Omental fat pad (tissue), 4 donors: Measurements from ENCODE around the gene WDR44. TPM values are rescaled to one million over a fixed set of nuclear protein-coding genes. Genes with fewer than 3 reads are reported as not detected.

Source experiments
- ATAC-seq: fragments of 150-250 bp; one replicate; pipeline ENCODE4 v1.9.1; 2016; ENCODE audit warnings: mild to moderate bottlenecking, moderate library complexity; ENCODE audit not compliant: low FRiP score
- DNase-seq: peaks from one replicate; pipeline ENCODE4 v3.0.0-alpha.2; 2019; ENCODE audit warnings: low spot score
- total RNA-seq, 4 donors: library from RNA; depleted of rRNA; stranded (reverse); fragments of >200 nt; gene quantifications; one replicate each; pipeline ENCODE4 v1.1.0, GENCODE V29; 2016
- TF ChIP-seq, protein P1 (sequence below), 3 donors: fragments of 450-650 bp; IDR thresholded peaks; one replicate each; pipeline ENCODE4 v1.5.1; 2016 to 2017; ENCODE audit warnings: antibody characterized with exemption in 3 of 3, mild to moderate bottlenecking in 3 of 3, moderate library complexity in 2 of 3

WDR44 gene
- total RNA-seq, 4 donors from 2014 or later, result 16.3 to 21.2 (median 19.7) TPM

DNA sequence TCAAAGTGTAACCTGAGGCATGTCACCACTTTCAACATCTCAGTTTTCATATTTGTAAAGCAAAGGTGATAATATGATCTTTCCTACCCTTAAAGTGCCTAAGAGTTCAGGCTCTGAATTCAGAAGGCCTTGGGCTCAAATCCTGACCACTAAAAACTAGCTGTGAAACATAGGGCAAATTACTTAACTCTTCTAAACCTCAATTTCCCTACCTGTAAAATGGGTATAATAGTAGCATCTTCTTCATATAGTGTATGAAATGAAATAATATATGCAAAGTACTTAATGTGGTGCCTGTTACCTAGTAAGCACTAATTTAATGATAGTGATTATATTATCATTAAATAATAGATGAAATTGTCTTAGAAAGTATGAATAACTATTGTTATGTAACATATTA lies 7.0 kb upstream of the WDR44 start:
- TF ChIP-seq, protein P1, sequence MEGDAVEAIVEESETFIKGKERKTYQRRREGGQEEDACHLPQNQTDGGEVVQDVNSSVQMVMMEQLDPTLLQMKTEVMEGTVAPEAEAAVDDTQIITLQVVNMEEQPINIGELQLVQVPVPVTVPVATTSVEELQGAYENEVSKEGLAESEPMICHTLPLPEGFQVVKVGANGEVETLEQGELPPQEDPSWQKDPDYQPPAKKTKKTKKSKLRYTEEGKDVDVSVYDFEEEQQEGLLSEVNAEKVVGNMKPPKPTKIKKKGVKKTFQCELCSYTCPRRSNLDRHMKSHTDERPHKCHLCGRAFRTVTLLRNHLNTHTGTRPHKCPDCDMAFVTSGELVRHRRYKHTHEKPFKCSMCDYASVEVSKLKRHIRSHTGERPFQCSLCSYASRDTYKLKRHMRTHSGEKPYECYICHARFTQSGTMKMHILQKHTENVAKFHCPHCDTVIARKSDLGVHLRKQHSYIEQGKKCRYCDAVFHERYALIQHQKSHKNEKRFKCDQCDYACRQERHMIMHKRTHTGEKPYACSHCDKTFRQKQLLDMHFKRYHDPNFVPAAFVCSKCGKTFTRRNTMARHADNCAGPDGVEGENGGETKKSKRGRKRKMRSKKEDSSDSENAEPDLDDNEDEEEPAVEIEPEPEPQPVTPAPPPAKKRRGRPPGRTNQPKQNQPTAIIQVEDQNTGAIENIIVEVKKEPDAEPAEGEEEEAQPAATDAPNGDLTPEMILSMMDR (IDR thresholded peaks at IDR 0.05), result no peak
- no peak for ATAC-seq
- DNase-seq, result no peak

DNA sequence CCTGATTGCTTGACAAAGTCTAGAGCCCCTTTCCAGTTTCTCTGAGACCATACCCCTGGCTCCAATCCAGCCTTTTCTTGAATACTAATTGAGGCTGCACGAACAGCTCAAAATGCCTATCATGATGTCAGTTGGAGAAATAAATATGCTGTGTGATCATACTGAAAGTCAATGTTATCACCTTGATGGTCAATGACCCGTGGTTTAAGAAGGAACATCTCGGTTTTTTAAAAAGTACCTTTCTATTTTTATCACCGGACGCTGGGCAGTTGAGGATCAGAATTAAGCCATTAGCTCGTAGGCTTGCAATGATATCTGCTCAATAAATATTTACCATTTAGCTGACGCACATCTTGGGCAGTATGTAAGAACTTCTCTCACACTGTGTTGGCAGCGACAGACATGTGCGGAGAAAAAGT lies 852 bp upstream of the WDR44 start:
- TF ChIP-seq, protein P1 (IDR thresholded peaks at IDR 0.05), result no peak
- ATAC-seq (no peak), DNase-seq (no peak)

DNA sequence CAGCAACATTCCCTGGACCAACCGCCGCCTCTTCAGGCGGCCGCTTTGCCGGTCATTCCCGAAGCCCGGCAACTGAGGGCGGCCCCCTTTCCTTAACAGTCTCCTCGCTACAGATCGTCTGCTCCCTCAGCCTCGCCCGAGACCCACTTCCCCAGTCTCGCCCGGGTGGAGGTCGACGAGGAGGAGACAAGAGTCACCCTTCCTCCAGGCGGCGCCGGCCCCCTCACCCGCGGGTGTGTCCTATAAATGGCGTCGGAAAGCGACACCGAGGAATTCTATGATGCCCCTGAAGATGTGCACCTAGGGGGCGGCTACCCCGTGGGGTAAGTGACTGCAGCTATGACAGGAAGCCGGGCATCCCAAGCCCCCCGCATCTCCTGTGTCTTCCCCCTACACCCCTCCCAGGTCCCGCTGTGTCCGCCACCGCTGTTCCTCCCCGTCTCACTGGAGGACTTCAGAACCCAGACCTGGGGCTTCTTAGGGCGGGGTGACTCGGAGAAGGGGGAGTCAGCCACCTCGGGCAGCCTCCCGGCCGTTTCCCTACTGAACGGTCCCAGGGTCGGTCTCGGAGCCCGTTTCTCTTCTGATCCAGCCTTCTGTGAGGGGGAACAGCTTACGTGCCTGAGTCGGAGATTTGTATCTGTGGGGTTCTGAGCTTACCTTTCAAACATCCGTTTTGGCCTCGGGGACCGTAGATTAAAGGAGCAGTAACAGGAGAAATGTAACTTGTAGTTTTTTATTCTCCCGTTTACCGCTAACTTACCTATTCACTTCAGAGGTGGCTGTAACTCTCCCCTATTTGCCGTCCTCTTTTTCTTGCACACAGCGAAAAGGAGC lies 570 bp downstream of the WDR44 start:
- TF ChIP-seq, protein P1 (IDR thresholded peaks at IDR 0.05), result no peak

DNA sequence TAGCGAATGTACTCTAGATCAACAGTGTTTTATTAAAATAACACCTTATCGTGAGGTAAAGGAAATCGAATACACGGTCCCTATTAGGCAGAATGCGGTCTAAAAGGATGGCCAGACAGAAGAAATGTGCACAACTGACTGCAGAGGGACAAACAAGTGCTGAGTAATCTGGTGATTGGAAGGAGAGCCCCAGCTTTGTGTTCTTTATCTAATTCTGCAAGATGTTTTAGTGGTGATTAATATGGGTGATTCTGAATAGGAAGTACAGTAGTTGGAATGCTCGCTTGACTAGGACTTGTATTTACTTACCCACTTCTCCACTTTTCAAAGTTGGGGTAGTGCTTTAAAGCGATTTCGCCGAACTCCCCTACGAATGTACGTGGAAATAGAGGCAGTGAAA lies 1.2 kb downstream of the WDR44 start:
- TF ChIP-seq, protein P1 (IDR thresholded peaks at IDR 0.05), result no peak
- no peak for DNase-seq
- ATAC-seq, result peak; percentile 23

More for the DNA sequence above, 570 bp downstream of the WDR44 start:
- DNase-seq (no peak), ATAC-seq (peak; percentile 41)

DNA sequence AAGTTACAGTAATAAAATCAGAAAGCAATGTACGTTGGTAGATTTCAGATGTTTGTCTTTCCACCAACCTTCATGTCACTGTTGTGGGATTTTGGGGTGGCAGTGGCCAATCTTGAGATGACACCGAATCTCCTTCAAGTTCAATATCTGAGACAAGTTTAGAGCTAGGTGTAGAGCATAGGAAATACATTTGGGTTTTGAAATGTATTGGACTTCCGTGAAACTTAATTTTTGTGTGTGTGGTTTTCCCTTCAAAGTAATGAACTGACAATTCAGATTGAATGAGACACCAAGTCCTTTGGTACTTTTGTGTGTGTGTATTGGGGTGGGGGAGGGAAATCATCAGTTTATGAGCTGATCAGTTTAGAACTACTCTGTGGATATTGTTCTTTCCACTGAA lies 1.8 kb downstream of the WDR44 start:
- DNase-seq (no peak), ATAC-seq (no peak)
- TF ChIP-seq, protein P1 (IDR thresholded peaks at IDR 0.05), result no peak

DNA sequence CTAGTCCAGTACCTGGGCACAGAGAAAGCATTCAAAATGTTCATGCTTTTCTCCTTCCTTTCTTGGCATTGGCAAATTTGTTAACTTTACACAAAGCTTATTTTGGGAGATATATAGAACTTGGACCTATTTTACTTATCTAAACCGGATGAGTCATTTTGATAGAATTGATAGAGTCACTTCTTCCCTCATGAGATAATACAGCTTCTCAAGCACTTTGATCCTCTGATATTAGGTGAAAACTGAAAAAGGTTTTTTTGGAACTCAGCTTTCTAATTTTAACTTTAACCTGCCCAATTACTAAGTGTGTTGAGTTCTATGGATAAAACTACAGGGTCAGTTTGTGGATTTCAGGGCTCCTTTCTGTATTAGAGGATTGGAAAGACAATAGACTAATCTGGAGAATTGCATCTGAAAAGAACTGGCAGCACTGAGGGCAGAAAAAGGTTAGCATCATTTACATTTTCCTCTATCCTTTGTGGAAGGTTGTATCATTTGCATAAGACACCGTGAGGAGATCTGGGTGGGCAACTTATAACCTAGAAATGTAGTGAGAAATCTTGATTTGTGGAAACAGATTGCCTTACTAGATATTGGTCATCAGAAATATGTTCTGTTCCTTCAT lies 2.4 kb downstream of the WDR44 start:
- ATAC-seq (no peak), DNase-seq (no peak)
- TF ChIP-seq, protein P1 (IDR thresholded peaks at IDR 0.05), result no peak
